Left hindlimb (tissue), 1 donor: ENCODE results near the gene MIX23.
"Not testable (repeated sequence)": the region's sequence is repeated elsewhere in the genome, so short reads cannot be mapped to it uniquely, and the experiment has no call there.

Source experiments
- DNase-seq: peaks from one replicate; pipeline ENCODE4 v3.0.0-alpha.2; 2018

MIX23 gene

GRCh38 chr3:122391681-122392446 is 8.8 kb upstream of the MIX23 start:
- no peak for DNase-seq

GRCh38 chr3:122390665-122391064 is 7.6 kb upstream of the MIX23 start:
- DNase-seq, result no peak

GRCh38 chr3:122389892-122390291 is 6.9 kb upstream of the MIX23 start:
- no peak for DNase-seq

- no peak for DNase-seq
Observed at GRCh38 chr3:122389197-122389596, 6.2 kb upstream of the MIX23 start.

GRCh38 chr3:122387709-122388108 is 4.7 kb upstream of the MIX23 start:
- DNase-seq, result no peak

GRCh38 chr3:122383771-122384697 is 1.0 kb upstream of the MIX23 start, which contains the start of gene FAM162A:
Gene FAM162A, plus strand, starts transcription at chr3:122384182. Its CDS starts 84 bp downstream, at chr3:122384266.
- peak; percentile 95 for DNase-seq

GRCh38 chr3:122377975-122378374 is 5.1 kb downstream of the MIX23 start:
- DNase-seq, result no peak

- no peak for DNase-seq
Observed at GRCh38 chr3:122374034-122374433, 9.0 kb downstream of the MIX23 start.

GRCh38 chr3:122366379-122366749 is 16.7 kb downstream of the MIX23 start:
- no peak for DNase-seq

GRCh38 chr3:122365582-122366378 is 17.3 kb downstream of the MIX23 start:
- DNase-seq, result not testable (repeated sequence)

GRCh38 chr3:122365073-122365472 is 18.0 kb downstream of the MIX23 start:
- DNase-seq, result no peak

- DNase-seq, result no peak
Observed at GRCh38 chr3:122364490-122364889, 18.5 kb downstream of the MIX23 start.

GRCh38 chr3:122362026-122362425 is 21.0 kb downstream of the MIX23 start:
- DNase-seq, result no peak

GRCh38 chr3:122358703-122359032 is 24.4 kb downstream of the MIX23 start:
- DNase-seq, result no peak

- DNase-seq, result no peak
Observed at GRCh38 chr3:122357828-122358702, 25.0 kb downstream of the MIX23 start.

GRCh38 chr3:122356402-122356801 is 26.6 kb downstream of the MIX23 start:
- DNase-seq, result no peak

- DNase-seq, result no peak
Observed at GRCh38 chr3:122355612-122356011, 27.4 kb downstream of the MIX23 start.

GRCh38 chr3:122353893-122354401 is 29.1 kb downstream of the MIX23 start:
- DNase-seq, result no peak

GRCh38 chr3:122353215-122353614 is 29.8 kb downstream of the MIX23 start:
- peak; percentile 31 for DNase-seq

- no peak for DNase-seq
Observed at GRCh38 chr3:122351612-122352011, 31.4 kb downstream of the MIX23 start.

- DNase-seq, result no peak
Observed at GRCh38 chr3:122350814-122351418, 32.1 kb downstream of the MIX23 start.
